ENCODE results near the gene STRIP1.

STRIP1 gene

GRCh38 chr1:110038271-110038670 is 3.8 kb downstream of the STRIP1 start:
- TF ChIP-seq, protein P1, sequence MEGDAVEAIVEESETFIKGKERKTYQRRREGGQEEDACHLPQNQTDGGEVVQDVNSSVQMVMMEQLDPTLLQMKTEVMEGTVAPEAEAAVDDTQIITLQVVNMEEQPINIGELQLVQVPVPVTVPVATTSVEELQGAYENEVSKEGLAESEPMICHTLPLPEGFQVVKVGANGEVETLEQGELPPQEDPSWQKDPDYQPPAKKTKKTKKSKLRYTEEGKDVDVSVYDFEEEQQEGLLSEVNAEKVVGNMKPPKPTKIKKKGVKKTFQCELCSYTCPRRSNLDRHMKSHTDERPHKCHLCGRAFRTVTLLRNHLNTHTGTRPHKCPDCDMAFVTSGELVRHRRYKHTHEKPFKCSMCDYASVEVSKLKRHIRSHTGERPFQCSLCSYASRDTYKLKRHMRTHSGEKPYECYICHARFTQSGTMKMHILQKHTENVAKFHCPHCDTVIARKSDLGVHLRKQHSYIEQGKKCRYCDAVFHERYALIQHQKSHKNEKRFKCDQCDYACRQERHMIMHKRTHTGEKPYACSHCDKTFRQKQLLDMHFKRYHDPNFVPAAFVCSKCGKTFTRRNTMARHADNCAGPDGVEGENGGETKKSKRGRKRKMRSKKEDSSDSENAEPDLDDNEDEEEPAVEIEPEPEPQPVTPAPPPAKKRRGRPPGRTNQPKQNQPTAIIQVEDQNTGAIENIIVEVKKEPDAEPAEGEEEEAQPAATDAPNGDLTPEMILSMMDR (IDR thresholded peaks at IDR 0.05; ENCODE audit: low read depth, low read length) = no peak
- DNase-seq (ENCODE audit: low read depth in 2 of 2) = no peak
- H3K4me3 ChIP-seq (replicated peaks in 1 of 2; ENCODE audit: low read depth in 2 of 2, low read length in 2 of 2) = no peak overlapping the region

DNA sequence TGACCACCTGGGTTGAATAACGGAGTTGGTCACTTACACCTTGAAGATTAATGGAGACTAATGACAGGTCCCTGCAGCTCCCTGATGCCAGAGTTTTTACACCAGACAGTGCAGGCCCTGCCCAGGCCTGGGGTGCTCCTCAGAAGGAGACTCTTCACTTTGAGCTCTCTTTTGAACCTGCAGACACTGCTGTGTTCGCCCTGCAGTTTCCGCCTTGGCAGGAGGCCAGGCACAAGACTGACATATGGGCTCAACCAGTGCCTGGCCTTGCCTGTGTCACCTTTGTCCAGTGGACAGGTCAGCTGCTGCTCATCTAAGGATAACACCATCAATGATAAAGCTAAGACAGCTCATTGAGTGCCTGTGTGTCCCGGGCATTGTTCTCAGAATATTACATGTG is 5.2 kb downstream of the STRIP1 start:
- TF ChIP-seq, protein P1 (IDR thresholded peaks at IDR 0.05; ENCODE audit: low read depth, low read length) = no peak
- H3K4me3 ChIP-seq (replicated peaks in 1 of 2; ENCODE audit: low read depth in 2 of 2, low read length in 2 of 2) = no peak overlapping the region
- no peak for DNase-seq (ENCODE audit: low read depth in 2 of 2)

- H3K4me3 ChIP-seq (replicated peaks in 1 of 2; ENCODE audit: low read depth in 2 of 2, low read length in 2 of 2) = no peak overlapping the region
- TF ChIP-seq, protein P1 (IDR thresholded peaks at IDR 0.05; ENCODE audit: low read depth, low read length) = no peak
- DNase-seq (ENCODE audit: low read depth in 2 of 2) = no peak
These were observed 6.1 kb downstream of the STRIP1 start for GRCh38 chr1:110040548-110040947.

DNA sequence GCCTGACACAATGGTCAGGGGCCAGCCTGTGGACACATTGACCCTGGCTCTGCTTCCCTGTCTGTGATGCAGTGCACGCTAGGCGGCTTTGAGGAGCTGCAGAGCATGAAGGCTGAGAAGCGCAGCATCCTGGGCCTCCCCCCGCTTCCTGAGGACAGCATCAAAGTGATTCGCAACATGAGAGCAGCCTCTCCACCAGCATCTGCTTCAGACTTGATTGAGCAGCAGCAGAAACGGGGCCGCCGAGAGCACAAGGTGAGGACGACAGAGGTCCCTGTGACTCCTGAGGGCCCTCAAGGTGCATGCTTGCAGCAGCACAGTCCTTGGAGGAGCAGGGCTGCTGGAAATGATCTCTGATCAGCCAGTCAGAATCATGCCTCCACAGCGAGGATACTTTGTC is 8.6 kb downstream of the STRIP1 start:
- TF ChIP-seq, protein P1 (IDR thresholded peaks at IDR 0.05; ENCODE audit: low read depth, low read length) = no peak
- no peak for DNase-seq (ENCODE audit: low read depth in 2 of 2)
- no peak overlapping the region for H3K4me3 ChIP-seq (replicated peaks in 1 of 2; ENCODE audit: low read depth in 2 of 2, low read length in 2 of 2)

GRCh38 chr1:110047463-110047862 is 13.0 kb downstream of the STRIP1 start:
- no peak overlapping the region for H3K4me3 ChIP-seq (replicated peaks in 1 of 2; ENCODE audit: low read depth in 2 of 2, low read length in 2 of 2)
- TF ChIP-seq, protein P1 (IDR thresholded peaks at IDR 0.05; ENCODE audit: low read depth, low read length) = no peak
- DNase-seq (ENCODE audit: low read depth in 2 of 2) = no peak

DNA sequence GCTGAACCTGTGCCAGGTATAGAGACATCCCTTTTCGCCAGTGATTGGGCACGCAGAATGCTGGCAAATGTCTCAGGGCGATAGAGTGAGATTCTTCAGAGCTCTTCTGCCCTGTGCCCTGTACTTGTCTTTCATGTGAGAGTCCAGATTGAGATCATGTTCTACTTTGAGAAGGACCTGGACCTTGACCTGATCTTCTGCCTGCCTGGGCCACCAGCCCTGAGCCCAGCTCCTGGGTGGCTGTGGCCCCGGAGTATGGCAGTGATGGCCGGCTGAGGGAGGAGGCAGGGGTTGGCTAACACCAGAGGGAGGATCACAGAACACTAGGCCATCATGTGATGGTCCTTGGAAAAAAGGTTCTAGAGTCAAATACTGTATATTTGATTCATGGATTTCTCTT is 13.8 kb downstream of the STRIP1 start:
- TF ChIP-seq, protein P1 (IDR thresholded peaks at IDR 0.05; ENCODE audit: low read depth, low read length) = no peak

DNA sequence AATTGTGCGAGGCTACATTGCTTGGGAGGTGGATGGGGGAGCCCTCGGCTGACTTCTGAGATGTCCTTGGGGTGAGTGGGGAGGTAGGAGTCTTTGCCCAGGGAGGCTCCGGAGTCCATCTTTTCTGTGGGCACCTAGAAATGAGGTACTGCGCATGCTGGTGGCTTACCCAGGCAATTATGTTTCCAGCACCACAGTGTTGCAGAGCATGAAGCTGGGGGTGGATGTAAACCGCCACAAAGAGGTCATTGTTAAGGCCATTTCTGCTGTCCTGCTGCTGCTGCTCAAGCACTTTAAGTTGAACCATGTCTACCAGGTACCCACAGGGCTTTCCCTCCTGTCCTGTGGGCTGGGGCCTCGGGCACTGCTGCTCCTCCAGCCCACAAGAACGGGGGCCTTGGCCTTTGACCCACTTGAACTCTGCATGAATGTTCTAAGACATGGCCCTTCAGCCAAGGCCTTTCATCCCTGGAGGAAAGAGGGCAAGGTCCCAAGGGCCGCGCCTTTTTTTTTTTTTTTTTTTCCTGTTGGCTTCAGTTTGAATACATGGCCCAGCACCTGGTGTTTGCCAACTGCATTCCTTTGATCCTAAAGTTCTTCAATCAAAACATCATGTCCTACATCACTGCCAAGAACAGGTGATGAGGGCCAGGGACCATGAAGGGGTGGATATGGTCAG is 14.6 kb downstream of the STRIP1 start:
- H3K4me3 ChIP-seq (replicated peaks in 1 of 2; ENCODE audit: low read depth in 2 of 2, low read length in 2 of 2) = no peak overlapping the region
- DNase-seq (ENCODE audit: low read depth in 2 of 2) = no peak
- TF ChIP-seq, protein P1 (IDR thresholded peaks at IDR 0.05; ENCODE audit: low read depth, low read length) = no peak

More for the DNA sequence above, 13.8 kb downstream of the STRIP1 start:
- no peak overlapping the region for H3K4me3 ChIP-seq (replicated peaks in 1 of 2; ENCODE audit: low read depth in 2 of 2, low read length in 2 of 2)
- no peak for DNase-seq (ENCODE audit: low read depth in 2 of 2)

Data from cardiac fibroblast (primary cell).